Measurements from ENCODE around the gene GID8. TPM values are rescaled to one million over a fixed set of nuclear protein-coding genes. Genes with fewer than 3 reads are reported as not detected.
A peak's percentile ranks its signal among the peaks of the same experiment; 100 is the strongest.

The GID8 gene
- polyA plus RNA-seq, 2 donors = 16.2 to 30.0 TPM

- 89 to 92% methylated on average over 11 of the region's 11 CpGs for WGBS, 2 donors
- H3K27ac ChIP-seq (ENCODE audit: low read depth in 2 of 2, low read length in 1 of 2) = peak overlapping the region in 1 of 2 donors; percentile 2
- peaks cover 31% of the 10 kb centered on the region in 2 donors for H3K36me3 ChIP-seq (ENCODE audit: control insufficient read depth in 2 of 2, insufficient read depth in 2 of 2, low read length in 1 of 2)
- H3K4me1 ChIP-seq (ENCODE audit: control insufficient read depth in 2 of 2, insufficient read depth in 2 of 2, low read length in 1 of 2) = peaks cover 6 to 16% of the 10 kb centered on the region in 2 donors
- no peaks in the 10 kb centered on the region for H3K27me3 ChIP-seq (ENCODE audit: control insufficient read depth in 1 of 2, insufficient read depth in 2 of 2, low read length in 2 of 2)
- no peaks in the 10 kb centered on the region for H3K9me3 ChIP-seq (ENCODE audit: control insufficient read depth in 2 of 2, insufficient read depth in 1 of 2, low read depth in 1 of 2, low read length in 1 of 2)
- no peak overlapping the region for H3K4me3 ChIP-seq (ENCODE audit: low read depth in 1 of 2, low read length in 2 of 2)
These were observed 36.1 kb upstream of the GID8 start for GRCh38 chr20:62901891-62902290.

DNA sequence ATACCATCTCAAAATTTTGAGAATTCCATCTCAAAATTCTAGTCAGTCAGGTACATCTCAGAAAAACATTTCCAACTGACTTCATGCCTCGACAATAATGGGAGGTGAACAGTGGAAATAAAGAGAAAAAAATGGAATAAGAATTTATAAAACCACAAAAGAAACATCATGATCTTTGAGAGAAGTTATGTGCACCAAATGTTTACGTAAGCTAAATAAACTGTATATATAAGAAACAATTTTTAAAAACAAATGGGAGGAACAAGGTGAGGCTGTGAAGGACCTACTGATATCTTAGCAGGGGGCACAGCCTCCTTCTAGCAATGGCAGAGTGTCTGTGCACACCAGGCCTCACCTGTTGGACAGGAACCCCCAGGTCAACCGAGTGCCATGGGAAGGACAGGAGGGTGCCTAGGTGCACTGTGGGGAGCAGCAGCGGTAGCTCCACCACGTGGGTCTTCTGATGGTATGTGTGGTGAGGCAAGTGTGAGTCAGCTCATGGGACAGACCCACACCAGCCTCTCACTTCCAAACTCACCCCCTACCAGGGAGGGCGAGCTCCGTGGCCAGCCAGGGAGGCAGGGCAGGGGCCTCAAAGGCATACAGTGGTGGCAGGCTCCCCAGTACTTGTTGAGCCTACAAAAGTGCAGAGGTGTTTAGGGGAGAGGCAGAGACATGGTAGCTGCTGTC, 34.9 kb upstream of the GID8 start:
- WGBS, 2 donors = 68 to 71% methylated on average over 7 of the region's 7 CpGs
- Histone ChIP-seq H3K9me3 (ENCODE audit: control insufficient read depth in 2 of 2, insufficient read depth in 1 of 2, low read depth in 1 of 2, low read length in 1 of 2) (no peaks in the 10 kb centered on the region), H3K27me3 (ENCODE audit: control insufficient read depth in 1 of 2, insufficient read depth in 2 of 2, low read length in 2 of 2) (no peaks in the 10 kb centered on the region), H3K36me3 (ENCODE audit: control insufficient read depth in 2 of 2, insufficient read depth in 2 of 2, low read length in 1 of 2) (peaks cover 34% of the 10 kb centered on the region in 2 donors), H3K4me3 (ENCODE audit: low read depth in 1 of 2, low read length in 2 of 2) (no peak overlapping the region), H3K4me1 (ENCODE audit: control insufficient read depth in 2 of 2, insufficient read depth in 2 of 2, low read length in 1 of 2) (peaks cover 4 to 16% of the 10 kb centered on the region in 2 donors), H3K27ac (ENCODE audit: low read depth in 2 of 2, low read length in 1 of 2) (no peak overlapping the region)

- H3K9me3 ChIP-seq (ENCODE audit: control insufficient read depth in 2 of 2, insufficient read depth in 1 of 2, low read depth in 1 of 2, low read length in 1 of 2) = no peaks in the 10 kb centered on the region
- H3K27ac ChIP-seq (ENCODE audit: low read depth in 2 of 2, low read length in 1 of 2) = no peak overlapping the region
- H3K4me3 ChIP-seq (ENCODE audit: low read depth in 1 of 2, low read length in 2 of 2) = no peak overlapping the region
- 89 to 91% methylated on average over 17 of the region's 17 CpGs for WGBS, 2 donors
- peaks cover 0 to 4% of the 10 kb centered on the region in 2 donors for H3K4me1 ChIP-seq (ENCODE audit: control insufficient read depth in 2 of 2, insufficient read depth in 2 of 2, low read length in 1 of 2)
- peaks cover 41 to 54% of the 10 kb centered on the region in 2 donors for H3K36me3 ChIP-seq (ENCODE audit: control insufficient read depth in 2 of 2, insufficient read depth in 2 of 2, low read length in 1 of 2)
- H3K27me3 ChIP-seq (ENCODE audit: control insufficient read depth in 1 of 2, insufficient read depth in 2 of 2, low read length in 2 of 2) = no peaks in the 10 kb centered on the region
These were observed 32.3 kb upstream of the GID8 start for GRCh38 chr20:62905536-62906117.

GRCh38 chr20:62906209-62906608, 31.7 kb upstream of the GID8 start:
- no peaks in the 10 kb centered on the region for H3K27me3 ChIP-seq (ENCODE audit: control insufficient read depth in 1 of 2, insufficient read depth in 2 of 2, low read length in 2 of 2)
- WGBS, 2 donors = 91% methylated on average over 16 of the region's 16 CpGs

DNA sequence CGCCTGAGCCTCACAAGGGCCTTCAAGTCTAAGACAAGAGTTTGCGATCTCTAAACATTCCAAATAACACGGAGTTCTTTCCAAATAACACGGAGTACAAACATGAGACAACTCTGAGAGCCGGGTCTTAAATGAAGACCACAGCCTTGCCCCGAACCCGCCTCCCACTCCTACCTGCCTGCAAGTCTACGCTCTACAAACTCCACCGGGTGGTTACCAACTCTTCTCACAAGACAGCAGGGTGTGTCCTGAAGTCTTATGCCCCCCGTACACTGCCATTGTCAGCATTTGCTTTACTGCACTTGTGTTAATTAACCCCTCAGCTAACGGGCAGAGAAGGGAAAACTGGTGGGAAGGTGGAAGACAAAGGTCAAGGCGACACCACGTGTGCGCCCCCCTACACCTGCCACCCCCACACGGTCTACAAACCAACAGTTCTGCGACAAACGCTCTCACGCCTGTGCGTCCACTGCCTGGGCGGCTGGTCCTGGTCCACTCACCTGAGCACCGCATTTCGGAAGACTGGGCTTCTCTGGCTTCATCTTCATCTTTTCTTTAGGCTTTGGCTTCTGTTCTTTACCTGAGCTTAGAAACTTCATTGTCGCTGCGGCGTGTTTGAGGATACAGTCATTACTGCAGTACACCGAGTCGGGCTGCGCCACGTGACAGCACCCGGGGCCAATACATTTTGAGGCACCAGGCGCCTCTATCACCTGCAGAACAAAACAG, 31.1 kb upstream of the GID8 start:
- peaks cover 47 to 64% of the 10 kb centered on the region in 2 donors for H3K36me3 ChIP-seq (ENCODE audit: control insufficient read depth in 2 of 2, insufficient read depth in 2 of 2, low read length in 1 of 2)
- H3K4me3 ChIP-seq (ENCODE audit: low read depth in 1 of 2, low read length in 2 of 2) = no peak overlapping the region
- no peaks in the 10 kb centered on the region for H3K9me3 ChIP-seq (ENCODE audit: control insufficient read depth in 2 of 2, insufficient read depth in 1 of 2, low read depth in 1 of 2, low read length in 1 of 2)
- 88 to 90% methylated on average over 31 of the region's 31 CpGs for WGBS, 2 donors
- H3K27ac ChIP-seq (ENCODE audit: low read depth in 2 of 2, low read length in 1 of 2) = no peak overlapping the region
- peaks cover 0 to 2% of the 10 kb centered on the region in 2 donors for H3K4me1 ChIP-seq (ENCODE audit: control insufficient read depth in 2 of 2, insufficient read depth in 2 of 2, low read length in 1 of 2)
- H3K27me3 ChIP-seq (ENCODE audit: control insufficient read depth in 1 of 2, insufficient read depth in 2 of 2, low read length in 2 of 2) = no peaks in the 10 kb centered on the region

More at GRCh38 chr20:62906209-62906608, 31.7 kb upstream of the GID8 start:
- no peak overlapping the region for H3K4me3 ChIP-seq (ENCODE audit: low read depth in 1 of 2, low read length in 2 of 2)
- H3K4me1 ChIP-seq (ENCODE audit: control insufficient read depth in 2 of 2, insufficient read depth in 2 of 2, low read length in 1 of 2) = peaks cover 0 to 2% of the 10 kb centered on the region in 2 donors
- H3K9me3 ChIP-seq (ENCODE audit: control insufficient read depth in 2 of 2, insufficient read depth in 1 of 2, low read depth in 1 of 2, low read length in 1 of 2) = no peaks in the 10 kb centered on the region
- H3K27ac ChIP-seq (ENCODE audit: low read depth in 2 of 2, low read length in 1 of 2) = no peak overlapping the region
- peaks cover 47 to 60% of the 10 kb centered on the region in 2 donors for H3K36me3 ChIP-seq (ENCODE audit: control insufficient read depth in 2 of 2, insufficient read depth in 2 of 2, low read length in 1 of 2)

GRCh38 chr20:62907384-62908317, 30.3 kb upstream of the GID8 start:
- Histone ChIP-seq H3K36me3 (ENCODE audit: control insufficient read depth in 2 of 2, insufficient read depth in 2 of 2, low read length in 1 of 2) (peaks cover 45 to 63% of the 10 kb centered on the region in 2 donors), H3K4me1 (ENCODE audit: control insufficient read depth in 2 of 2, insufficient read depth in 2 of 2, low read length in 1 of 2) (peaks cover 0 to 2% of the 10 kb centered on the region in 2 donors), H3K9me3 (ENCODE audit: control insufficient read depth in 2 of 2, insufficient read depth in 1 of 2, low read depth in 1 of 2, low read length in 1 of 2) (no peaks in the 10 kb centered on the region), H3K27ac (ENCODE audit: low read depth in 2 of 2, low read length in 1 of 2) (no peak overlapping the region), H3K27me3 (ENCODE audit: control insufficient read depth in 1 of 2, insufficient read depth in 2 of 2, low read length in 2 of 2) (no peaks in the 10 kb centered on the region), H3K4me3 (ENCODE audit: low read depth in 1 of 2, low read length in 2 of 2) (no peak overlapping the region)
- 69 to 71% methylated on average over 16 of the region's 16 CpGs for WGBS, 2 donors

- Histone ChIP-seq H3K4me3 (ENCODE audit: low read depth in 1 of 2, low read length in 2 of 2) (no peak overlapping the region), H3K36me3 (ENCODE audit: control insufficient read depth in 2 of 2, insufficient read depth in 2 of 2, low read length in 1 of 2) (peaks cover 36 to 59% of the 10 kb centered on the region in 2 donors), H3K27me3 (ENCODE audit: control insufficient read depth in 1 of 2, insufficient read depth in 2 of 2, low read length in 2 of 2) (no peaks in the 10 kb centered on the region), H3K4me1 (ENCODE audit: control insufficient read depth in 2 of 2, insufficient read depth in 2 of 2, low read length in 1 of 2) (no peaks in the 10 kb centered on the region), H3K9me3 (ENCODE audit: control insufficient read depth in 2 of 2, insufficient read depth in 1 of 2, low read depth in 1 of 2, low read length in 1 of 2) (no peaks in the 10 kb centered on the region), H3K27ac (ENCODE audit: low read depth in 2 of 2, low read length in 1 of 2) (no peak overlapping the region)
- WGBS, 2 donors = 80% methylated on average over 18 of the region's 18 CpGs
These were observed 28.8 kb upstream of the GID8 start for GRCh38 chr20:62908971-62909791.

GRCh38 chr20:62910217-62910766, 27.7 kb upstream of the GID8 start:
- 90 to 94% methylated on average over 11 of the region's 11 CpGs for WGBS, 2 donors
- peaks cover 33 to 54% of the 10 kb centered on the region in 2 donors for H3K36me3 ChIP-seq (ENCODE audit: control insufficient read depth in 2 of 2, insufficient read depth in 2 of 2, low read length in 1 of 2)

More at GRCh38 chr20:62910217-62910766, 27.7 kb upstream of the GID8 start:
- H3K4me3 ChIP-seq (ENCODE audit: low read depth in 1 of 2, low read length in 2 of 2) = no peak overlapping the region
- H3K27me3 ChIP-seq (ENCODE audit: control insufficient read depth in 1 of 2, insufficient read depth in 2 of 2, low read length in 2 of 2) = no peaks in the 10 kb centered on the region
- H3K4me1 ChIP-seq (ENCODE audit: control insufficient read depth in 2 of 2, insufficient read depth in 2 of 2, low read length in 1 of 2) = peaks cover 0 to 2% of the 10 kb centered on the region in 2 donors
- H3K9me3 ChIP-seq (ENCODE audit: control insufficient read depth in 2 of 2, insufficient read depth in 1 of 2, low read depth in 1 of 2, low read length in 1 of 2) = no peaks in the 10 kb centered on the region
- no peak overlapping the region for H3K27ac ChIP-seq (ENCODE audit: low read depth in 2 of 2, low read length in 1 of 2)
